GM21423 (cell line): ENCODE data around the gene ICA1.
"Not testable (repeated sequence)": the region's sequence is repeated elsewhere in the genome, so short reads cannot be mapped to it uniquely, and the experiment has no call there.

Experiments
- ATAC-seq: cut with Tn5 transposase; IDR thresholded peaks from one replicate; pipeline ENCODE4 v1.9.1; 2021; ENCODE audit warnings: mild to moderate bottlenecking, moderate library complexity; ENCODE audit not compliant: unreplicated experiment

ICA1 gene

DNA sequence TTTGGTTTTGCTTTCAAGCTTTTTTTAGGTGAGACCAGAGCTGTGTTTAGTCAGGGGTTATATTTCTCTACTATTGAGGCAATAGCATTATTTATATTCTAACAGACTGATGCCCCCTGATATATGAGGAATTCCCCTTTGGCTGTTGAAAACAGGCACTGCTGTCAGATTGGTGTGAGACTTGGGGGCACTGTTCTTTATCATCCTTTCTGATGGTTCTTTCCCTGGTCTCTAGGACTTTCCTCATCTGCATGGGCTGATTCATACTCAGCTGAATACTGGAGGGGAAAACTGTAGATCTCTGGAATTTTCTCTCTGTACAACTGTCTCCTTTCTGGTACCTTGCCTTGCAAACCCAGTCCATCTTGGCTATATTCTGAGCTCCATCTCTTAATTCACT, 10.0 kb upstream of the ICA1 start:
- no peak for ATAC-seq

DNA sequence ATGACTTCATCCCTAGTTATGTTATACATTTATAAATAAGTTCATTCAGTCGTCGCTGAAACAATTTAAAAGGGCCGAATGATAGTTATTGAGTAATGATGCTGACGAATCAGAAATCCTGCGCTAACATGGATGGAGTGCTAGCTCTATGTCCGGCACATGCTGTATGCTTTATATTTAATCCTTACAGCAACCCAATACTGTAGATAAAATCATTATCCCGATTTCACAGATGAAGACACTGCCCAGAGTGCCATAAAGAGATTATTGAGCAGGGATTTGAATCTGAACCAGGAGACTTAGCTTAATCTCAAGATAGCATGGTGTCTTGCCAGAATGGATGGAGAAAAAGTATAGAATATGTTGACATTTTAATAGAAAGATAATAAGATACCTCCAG, 1.1 kb upstream of the ICA1 start:
- no peak for ATAC-seq

DNA sequence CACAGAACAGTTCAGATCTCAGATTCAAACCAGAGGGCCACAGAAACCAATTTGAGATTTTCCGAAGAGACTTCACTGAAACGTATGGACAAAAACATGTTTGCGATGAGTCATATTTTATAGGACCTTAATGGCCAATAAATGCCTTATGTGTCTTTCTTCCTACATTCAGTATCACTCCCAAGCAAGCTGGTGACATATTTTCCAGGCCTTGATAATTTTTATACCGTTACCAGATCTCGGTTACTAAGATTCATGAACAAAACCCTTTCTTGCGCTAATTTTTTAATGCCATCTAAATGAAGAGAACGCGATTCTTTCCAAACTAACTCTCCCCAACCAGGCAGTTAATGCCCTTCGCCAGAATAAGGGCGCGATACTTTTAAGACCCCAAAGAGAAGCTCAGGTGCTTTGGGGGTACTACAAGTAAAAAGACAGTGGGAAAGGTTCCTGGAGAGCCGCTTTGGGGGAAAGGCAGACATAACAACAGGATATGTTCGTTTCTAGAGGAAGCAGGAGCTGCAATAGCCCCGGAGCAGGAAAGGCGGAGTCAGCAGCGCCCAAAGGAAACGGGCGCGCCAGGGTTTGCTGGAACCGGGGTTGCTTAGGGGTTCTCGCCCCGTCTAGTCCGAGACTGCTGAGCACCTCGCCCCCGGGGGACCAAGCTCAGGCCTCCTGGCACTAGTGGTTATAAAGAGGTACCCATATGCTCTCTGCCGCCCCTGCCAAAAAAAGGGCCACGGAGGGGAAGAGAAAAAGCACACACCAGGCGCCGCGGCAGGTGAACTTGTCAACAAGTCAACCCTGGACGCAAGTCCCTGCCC, 884 bp downstream of the ICA1 start:
- ATAC-seq: peak; percentile 27

DNA sequence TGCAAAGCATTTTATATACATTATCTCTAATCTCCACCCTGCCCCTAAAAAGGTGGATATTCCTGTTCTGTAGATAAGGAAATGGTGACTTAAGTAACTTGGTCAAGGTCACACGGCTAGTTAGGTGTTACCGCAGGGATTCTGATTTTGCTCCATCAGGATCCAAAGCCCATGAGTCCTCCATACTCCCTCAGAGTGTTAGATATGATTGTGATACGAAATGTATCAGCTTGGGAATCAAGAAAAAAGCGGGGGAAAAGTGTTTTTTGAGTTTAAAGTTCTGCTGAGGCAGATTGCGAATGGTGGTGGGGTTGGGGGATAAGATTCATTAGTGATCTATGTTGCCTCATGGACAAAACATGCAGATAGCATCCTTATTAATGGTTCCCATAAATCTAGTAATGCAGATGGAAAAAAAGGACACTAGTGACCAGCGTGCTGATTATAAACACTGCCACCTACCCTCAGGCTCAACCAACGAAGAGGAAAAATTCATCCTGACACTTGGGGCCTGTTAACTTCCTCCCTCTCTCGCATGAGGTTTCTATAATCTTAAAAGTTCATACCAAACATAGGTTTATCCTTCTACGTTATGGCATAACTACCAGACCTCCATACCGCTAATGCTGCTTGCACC, 2.3 kb downstream of the ICA1 start:
- ATAC-seq: no peak

DNA sequence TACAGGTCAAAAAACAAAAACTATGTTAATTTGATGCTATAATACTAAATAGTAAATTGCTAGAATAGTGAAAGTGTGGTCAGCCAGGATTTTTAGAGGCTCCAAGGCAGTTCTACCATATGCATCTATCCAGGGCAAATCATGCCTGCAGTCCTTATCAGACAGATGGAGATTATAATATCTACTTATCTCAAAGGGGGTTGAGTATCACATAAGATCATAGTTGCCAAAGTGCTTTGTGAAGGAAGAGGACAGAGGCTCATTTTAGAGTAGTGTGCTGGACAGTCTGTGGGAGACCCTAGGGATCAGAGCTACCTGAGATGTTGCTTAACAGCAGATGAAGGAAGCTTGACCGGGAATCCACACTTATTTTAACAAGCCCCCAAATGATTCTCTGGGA, 3.2 kb downstream of the ICA1 start:
- ATAC-seq: no peak

DNA sequence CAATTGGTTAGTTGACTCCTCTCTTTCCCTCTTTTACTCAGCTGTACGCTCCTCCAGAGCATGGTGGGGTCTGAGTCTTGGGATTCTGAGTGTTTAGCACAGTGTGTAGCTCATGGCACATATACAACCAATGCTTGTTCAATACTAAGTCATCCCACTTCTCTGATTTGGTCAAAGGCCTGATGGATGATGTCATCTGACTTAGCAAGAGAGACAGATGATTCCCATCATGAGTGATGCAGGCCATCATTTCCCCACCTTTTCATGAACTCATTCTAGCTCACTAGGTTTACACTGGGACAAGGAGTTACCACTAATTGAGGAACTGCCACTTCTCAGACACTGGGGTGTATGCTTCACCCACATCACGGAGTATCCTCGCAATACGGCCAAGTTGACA, 3.8 kb downstream of the ICA1 start:
- ATAC-seq: no peak

DNA sequence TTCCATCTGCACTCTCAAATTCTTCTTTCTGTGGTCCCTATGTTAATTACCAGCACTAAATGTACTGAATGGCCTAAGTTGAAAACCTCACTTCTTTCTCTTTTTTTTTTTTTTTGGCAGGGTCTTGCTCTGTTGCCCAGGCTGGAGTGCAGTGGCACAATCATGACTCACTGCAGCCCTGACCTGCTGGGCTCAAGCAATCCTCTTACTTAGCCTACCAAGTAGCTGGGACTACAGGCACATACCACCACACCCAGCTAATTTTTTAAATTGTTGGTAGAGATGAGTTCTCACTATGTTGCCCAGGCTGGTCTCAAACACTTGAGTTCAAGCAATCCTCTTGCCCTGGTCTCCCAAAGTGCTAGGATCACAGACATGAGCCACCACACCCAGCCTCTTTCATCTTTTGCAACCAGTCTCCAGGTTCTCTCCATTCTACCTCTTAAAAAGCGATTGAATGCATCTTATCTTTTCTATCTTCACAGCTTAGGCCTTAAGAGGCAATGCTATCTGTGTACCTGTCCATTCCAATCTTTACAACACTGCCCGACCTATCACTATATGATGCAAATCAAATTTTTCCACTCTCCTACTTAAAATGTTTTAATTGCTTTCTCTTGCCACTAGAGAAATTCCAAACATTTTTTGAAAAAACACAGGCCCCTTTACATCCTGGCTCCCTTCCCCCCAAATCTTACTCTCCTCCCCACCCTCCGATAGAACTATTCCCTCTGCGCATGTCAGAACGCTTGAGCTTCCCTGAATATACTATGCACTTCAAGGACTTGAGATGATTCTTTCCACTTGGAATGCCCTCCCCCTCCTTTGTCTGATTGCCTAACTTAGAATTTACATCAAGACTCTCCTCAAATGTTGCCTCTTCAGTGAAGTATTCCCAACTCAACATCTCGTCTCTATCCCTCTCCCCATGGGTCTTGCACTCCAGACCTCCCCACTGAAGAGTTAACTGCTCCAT, 6.0 kb downstream of the ICA1 start:
- ATAC-seq: no peak

DNA sequence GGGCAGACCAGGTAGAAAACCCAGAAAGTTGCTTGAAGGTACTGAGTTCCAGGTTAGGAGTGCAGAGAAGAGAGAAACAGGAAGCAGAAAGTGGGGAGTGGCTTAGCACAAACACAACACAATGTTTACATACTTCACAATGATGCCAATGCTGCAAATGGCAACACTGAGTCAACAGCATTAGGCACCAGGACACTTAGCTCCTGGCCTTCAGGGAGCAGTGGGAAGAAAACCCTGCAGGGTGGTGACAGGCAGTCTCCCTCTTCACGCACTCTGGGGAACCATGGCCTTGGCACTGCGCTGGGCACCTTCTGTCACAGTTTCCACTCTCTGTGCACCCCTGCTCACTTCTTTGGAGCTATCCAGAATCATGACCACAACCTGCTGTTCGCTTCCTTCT, 7.3 kb downstream of the ICA1 start:
- no peak for ATAC-seq

DNA sequence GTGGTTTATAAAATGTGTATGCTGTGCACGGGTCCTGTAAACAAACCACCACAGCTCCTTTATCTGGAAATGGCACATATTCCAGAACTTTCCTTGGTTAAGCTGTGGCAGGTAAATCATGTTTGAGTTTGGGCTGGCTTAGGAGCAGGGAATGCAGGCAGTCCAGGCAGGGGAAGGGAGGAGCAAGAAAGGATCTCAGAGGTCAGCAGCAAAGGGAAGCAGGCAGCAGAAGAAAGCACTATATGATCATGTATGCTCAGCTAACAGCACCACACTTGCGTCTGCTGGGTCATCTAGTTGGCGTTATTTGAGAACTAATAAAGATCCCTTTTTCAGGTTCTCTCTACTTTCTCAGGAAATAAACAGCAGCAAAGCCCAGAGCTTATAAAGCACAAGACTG, 7.8 kb downstream of the ICA1 start:
- ATAC-seq: no peak

DNA sequence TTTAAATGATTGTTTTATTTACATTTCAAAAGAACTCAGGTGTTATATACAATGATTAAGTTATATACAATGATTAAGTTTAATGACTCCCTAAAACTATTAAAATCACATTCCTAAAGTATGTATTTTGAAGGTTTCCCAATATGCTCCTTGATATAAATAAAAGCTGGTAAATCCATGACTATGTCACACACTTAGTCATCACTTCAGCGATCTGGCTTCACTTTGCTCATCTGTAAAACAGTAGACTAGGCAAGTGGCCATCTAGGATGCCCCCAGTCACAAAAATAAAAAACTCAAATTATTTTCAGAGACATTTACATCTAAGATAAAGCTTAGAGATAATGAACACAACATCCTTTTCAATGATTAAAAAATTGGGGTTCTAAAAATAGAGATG, 10.8 kb downstream of the ICA1 start:
- ATAC-seq: no peak

DNA sequence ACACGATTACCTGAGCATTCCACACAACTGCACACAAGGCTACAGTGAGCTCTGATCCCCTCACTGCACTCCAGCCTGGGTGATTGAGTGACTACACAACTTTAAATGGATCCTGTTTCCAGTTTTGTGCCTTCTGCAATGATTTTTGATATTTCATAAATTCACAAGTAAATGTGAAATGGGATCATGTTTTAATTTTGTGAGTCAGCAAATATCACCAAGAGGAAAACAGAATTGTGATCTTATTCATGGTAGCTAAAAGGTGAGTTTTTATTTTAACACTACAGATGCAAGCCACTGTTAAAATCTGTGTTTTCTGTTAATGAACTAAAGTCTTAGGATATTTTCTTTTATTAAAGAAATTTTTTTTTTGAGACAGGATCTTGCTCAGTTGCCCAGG, 11.4 kb downstream of the ICA1 start:
- ATAC-seq: no peak

DNA sequence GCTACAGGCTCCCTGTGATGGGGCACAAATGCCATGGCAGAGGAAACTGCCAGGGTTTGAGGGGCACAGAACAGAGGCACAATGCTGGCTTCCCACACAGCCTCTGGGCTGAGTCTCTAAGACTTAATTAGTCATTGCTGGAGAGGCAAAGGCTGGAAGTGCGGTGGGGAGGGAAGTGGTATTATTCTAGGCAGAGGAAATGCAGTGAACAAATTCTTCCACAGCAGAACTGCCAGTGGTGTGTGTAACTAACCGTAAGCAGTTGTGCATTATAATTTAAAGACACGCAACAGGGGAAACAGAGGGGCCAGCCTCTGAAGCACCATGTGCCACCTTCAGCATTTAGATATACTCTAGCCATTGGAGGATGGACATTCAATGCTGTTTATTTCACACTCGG, 12.8 kb downstream of the ICA1 start:
- ATAC-seq: no peak

DNA sequence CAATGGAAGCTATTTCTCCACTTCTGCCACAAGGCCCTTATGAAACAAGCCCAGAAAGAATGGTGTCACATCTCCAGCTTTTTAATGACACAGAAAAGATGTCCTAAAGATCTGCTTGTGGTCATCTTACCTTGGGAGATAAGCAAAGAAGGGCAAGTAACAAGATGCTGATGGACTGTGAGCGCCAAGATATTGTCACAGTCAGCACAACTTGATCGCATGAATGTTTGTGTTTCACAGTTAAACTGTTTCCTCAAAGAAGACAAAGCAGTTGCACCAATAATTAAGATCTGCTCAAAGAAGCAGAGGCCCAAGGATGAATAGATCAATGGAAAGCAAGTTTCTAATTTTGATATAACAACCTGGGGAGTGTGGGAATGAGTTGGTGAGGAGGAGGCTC, 15.9 kb downstream of the ICA1 start:
- ATAC-seq: no peak

DNA sequence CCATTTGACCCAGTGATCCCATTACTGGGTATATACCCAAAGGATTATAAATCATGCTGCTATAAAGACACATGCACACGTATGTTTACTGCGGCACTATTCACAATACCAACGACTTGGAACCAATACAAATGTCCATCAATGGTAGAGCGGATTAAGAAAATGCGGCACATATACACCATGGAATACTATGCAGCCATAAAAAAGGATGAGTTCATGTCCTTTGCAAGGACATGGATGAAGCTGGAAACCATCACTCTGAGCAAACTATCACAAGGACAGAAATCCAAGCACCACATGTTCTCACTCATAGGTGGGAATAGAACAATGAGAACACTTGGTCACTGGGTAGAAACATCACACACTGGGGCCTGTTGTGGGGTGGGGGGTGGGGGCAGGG, 16.9 kb downstream of the ICA1 start:
- ATAC-seq: not testable (repeated sequence)

DNA sequence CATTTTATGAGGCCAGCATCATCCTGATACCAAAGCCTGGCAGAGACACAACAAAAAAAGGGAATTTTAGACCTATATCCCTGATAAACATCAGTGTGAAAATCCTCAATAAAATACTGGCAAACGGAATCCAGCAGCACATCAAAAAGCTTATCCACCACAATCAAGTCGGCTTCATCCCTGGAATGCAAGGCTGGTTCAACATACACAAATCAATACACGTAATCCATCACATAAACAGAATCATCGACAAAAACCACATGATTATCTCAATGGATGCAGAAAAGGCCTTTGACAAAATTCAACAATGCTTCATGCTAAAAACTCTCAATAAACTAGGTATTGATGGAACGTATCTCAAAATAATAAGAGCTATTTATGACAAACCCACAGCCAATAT, 18.9 kb downstream of the ICA1 start:
- not testable (repeated sequence) for ATAC-seq

DNA sequence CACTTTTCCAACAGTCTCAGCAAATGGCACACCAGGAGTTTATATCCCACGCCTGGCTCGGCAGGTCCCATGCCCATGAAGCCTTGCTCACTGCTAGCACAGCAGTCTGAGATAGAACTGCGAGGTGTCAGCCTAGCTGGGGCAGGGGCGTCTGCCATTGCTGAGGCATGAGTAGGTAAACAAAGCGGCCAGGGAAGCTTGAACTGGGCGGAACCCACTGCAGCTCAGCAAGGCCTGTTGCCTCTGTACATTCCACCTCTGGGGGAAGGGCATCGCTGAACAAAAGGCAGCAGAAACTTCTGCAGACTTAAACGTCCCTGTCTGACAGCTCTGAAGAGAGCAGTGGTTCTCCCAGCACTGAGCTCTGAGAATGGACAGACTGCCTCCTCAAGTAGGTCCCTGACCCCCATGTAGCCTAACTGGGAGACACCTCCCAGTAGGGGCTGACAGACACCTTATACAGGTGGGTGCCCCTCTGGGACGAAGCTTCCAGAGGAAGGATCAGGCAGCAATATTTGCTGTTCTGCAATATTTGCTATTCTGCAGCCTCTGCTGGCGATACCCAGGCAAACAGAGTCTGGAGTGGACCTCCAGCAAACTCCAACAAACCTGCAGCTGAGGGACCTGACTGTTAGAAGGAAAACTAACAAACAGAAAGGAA, 22.1 kb downstream of the ICA1 start:
- ATAC-seq: not testable (repeated sequence)

DNA sequence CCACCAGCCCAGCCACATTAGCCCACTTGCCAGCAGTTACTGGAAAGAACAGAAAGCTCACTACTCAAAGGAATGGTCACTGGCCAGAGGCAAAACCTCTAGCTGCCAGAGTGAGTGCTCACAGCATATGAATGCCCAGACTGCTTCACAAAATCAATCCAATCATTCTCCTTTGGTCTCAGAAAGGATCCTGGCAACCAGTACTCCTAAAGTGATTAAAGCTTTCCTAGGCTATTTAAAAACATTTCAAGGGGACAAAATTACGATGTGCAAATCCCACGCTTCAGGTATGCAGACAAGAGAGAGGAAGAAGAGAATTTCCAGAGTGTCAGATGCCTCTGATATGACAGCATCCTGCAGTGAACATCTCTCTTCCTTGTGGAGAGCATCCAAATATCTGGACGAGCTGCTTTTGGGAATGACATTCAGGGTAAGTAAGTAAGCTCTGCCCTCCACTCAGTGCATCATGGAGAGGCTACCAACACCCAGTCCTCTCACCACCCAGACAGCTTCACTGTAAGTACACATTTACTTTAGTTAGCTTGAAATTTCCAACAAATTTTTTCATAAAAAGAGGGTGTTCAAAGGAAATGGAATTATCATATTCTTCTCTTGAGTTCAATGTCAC, 25.1 kb downstream of the ICA1 start:
- no peak for ATAC-seq

DNA sequence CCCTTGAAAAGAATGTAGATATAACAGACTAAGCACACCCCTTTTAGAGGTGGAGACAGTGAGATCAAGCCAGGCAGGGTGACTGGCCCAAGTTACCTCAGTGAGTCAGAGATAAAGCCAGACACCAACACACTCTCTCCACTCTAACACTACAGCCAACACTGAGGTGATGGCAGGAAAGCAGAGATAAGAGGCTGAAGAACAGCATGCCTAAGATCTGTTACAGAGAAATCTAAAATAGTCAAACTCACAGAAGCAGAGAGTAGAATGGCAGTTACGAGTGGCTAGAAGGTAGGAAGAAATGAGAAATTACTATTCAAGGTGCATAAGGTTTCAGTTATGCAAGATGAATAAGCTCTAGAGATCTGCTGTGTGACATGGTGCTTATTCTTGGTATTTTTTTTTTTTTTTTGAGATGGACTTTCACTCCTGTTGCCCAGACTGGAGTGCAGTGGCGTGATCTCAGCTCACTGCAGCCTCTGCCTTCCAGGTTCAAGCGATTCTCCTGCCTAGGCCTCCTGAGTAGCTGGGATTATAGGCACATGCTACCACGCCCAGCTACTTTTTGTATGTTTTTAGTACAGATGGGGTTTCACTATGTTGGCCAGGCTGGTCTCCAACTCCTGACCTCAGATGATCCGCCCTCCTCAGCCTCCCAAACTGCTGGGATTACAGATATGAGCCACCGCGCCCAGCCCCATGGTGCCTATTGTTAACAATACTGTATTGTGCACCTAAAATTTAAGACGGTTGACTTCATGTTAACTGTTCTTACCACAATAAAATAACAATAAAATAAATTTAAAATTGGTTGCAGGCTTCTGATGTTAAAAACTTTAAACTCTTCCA, 28.7 kb downstream of the ICA1 start:
- no peak for ATAC-seq

DNA sequence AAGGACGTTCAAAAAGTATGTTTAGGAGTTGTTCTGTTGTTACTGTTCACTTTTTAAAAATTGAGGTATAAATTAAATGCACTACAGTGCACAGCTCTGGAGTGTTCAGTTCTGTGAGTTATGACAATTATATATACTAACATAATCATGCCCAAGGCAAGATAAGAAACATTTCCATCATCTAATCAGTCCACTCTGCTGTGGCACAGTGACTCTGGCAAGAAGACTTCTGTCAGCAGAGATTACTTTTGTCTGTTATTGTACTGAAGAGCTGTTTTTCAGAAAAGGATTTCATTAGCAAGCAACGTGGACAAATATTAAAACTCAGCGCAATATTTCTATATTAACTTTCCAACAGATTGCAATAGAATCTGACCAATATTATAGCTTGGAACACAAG, 32.0 kb downstream of the ICA1 start:
- no peak for ATAC-seq
